Tibial nerve (tissue), 3 donors: Measurements from ENCODE around the gene COQ2.

Source experiments
- POLR2A ChIP-seq, 2 donors: fragments of 450-650 bp; IDR thresholded peaks; one replicate each; pipeline ENCODE4 v1.6.1; 2017; ENCODE audit warnings: antibody characterized with exemption in 2 of 2, mild to moderate bottlenecking in 2 of 2, moderate library complexity in 2 of 2
- TF ChIP-seq, protein P1 (sequence below), 5 experiments: fragments of 200-600 bp in 3 of 5; fragments of 450-650 bp in 2 of 5; sonication (generic) in 3 of 5; IDR thresholded peaks; one replicate each; pipeline ENCODE4 v1.5.1; 2016 to 2019; ENCODE audit warnings: antibody characterized with exemption in 5 of 5, mild to moderate bottlenecking in 3 of 5, moderate library complexity in 2 of 5

DNA sequence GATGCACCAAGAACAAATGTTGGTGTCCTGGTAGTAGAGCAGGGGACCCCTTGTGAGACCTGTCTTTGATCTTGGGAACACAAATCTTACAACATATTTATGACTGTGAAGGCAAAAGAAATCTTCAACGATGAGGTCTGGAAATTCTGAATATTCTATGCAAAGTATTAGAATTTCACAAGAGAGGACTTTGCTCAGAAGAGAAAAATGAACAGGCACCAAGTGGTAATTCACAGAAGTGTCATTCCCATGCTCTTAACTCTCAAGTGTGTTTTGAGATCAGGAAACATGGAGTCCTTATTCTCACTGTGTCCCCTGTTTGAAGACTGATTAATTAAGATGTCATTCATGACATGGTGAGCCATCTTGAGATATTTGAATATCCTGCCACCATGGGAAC lies 52.5 kb downstream of the COQ2 start:
- TF ChIP-seq, protein P1, sequence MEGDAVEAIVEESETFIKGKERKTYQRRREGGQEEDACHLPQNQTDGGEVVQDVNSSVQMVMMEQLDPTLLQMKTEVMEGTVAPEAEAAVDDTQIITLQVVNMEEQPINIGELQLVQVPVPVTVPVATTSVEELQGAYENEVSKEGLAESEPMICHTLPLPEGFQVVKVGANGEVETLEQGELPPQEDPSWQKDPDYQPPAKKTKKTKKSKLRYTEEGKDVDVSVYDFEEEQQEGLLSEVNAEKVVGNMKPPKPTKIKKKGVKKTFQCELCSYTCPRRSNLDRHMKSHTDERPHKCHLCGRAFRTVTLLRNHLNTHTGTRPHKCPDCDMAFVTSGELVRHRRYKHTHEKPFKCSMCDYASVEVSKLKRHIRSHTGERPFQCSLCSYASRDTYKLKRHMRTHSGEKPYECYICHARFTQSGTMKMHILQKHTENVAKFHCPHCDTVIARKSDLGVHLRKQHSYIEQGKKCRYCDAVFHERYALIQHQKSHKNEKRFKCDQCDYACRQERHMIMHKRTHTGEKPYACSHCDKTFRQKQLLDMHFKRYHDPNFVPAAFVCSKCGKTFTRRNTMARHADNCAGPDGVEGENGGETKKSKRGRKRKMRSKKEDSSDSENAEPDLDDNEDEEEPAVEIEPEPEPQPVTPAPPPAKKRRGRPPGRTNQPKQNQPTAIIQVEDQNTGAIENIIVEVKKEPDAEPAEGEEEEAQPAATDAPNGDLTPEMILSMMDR (IDR thresholded peaks at IDR 0.05), result no peak
- no peak for TF ChIP-seq POLR2A (IDR thresholded peaks at IDR 0.05)
